Suprapubic skin (tissue), 4 donors: ENCODE data around the gene IL32.

Experiments
- EP300 ChIP-seq: sonication (generic); formaldehyde crosslinking; IDR thresholded peaks from one replicate; pipeline ENCODE4 v1.6.1; 2017; ENCODE audit warnings: antibody characterized with exemption
- POLR2A ChIP-seq, 2 donors: fragments of 450-650 bp; IDR thresholded peaks; one replicate each; pipeline ENCODE4 v1.6.1; 2017; ENCODE audit warnings: antibody characterized with exemption in 2 of 2, mild to moderate bottlenecking in 2 of 2, moderate library complexity in 2 of 2
- POLR2AphosphoS5 ChIP-seq, 3 donors: sonication (generic); formaldehyde crosslinking; IDR thresholded peaks; one replicate each; pipeline ENCODE4 v1.6.1; 2017; ENCODE audit warnings: antibody characterized with exemption in 3 of 3
- TF ChIP-seq, protein P1 (sequence below), 2 donors: fragments of 200-600 bp in 1 of 2; fragments of 450-650 bp in 1 of 2; sonication (generic) in 1 of 2; IDR thresholded peaks; one replicate each; pipeline ENCODE4 v1.5.1; 2016 to 2019; ENCODE audit warnings: antibody characterized with exemption in 2 of 2, mild to moderate bottlenecking in 1 of 2, moderate library complexity in 1 of 2

DNA sequence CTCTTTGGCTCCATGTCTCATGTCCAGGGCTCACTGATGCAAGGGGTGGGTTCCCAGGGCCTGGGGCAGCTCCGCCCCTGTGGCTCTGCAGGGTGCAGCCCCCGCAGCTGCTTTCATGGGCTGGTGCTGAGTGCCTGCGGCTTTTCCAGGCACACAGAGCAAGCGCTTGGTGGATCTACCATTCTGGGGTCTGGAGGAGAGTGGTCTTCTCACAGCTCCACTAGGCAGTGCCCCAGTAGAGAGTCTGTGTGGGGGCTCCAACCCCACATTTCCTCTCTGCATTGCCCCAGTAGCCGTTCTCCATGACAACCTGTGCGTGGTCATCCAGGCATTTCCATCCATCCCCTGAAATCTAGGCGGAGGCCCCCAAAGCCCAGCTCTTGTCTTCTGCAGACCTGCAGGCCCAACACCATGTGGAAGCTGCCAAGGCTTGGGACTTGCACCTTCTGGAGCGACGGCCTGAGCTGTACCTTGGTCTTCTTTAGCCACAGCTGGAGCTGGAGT, 5.2 kb downstream of the IL32 start:
- TF ChIP-seq, protein P1, sequence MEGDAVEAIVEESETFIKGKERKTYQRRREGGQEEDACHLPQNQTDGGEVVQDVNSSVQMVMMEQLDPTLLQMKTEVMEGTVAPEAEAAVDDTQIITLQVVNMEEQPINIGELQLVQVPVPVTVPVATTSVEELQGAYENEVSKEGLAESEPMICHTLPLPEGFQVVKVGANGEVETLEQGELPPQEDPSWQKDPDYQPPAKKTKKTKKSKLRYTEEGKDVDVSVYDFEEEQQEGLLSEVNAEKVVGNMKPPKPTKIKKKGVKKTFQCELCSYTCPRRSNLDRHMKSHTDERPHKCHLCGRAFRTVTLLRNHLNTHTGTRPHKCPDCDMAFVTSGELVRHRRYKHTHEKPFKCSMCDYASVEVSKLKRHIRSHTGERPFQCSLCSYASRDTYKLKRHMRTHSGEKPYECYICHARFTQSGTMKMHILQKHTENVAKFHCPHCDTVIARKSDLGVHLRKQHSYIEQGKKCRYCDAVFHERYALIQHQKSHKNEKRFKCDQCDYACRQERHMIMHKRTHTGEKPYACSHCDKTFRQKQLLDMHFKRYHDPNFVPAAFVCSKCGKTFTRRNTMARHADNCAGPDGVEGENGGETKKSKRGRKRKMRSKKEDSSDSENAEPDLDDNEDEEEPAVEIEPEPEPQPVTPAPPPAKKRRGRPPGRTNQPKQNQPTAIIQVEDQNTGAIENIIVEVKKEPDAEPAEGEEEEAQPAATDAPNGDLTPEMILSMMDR (IDR thresholded peaks at IDR 0.05): no peak
- TF ChIP-seq POLR2A (IDR thresholded peaks at IDR 0.05) (no peak), POLR2AphosphoS5 (IDR thresholded peaks at IDR 0.05) (no peak), EP300 (no peak)
